BLaER1 treated with 17β-estradiol and CSF1 and Interleukin-3, amounts not matched to agents 10 nM and 100 nM (cell line): ENCODE results near the gene FAM156B.
"Not testable (repeated sequence)": the region's sequence is repeated elsewhere in the genome, so short reads cannot be mapped to it uniquely, and the experiment has no call there.

Experiments
- H3K27ac ChIP-seq, 11 experiments: shearing (Covaris generic); formaldehyde crosslinking; 2 replicates each; pipeline ENCODE4 v1.8.1; 2022
- H3K27me3 ChIP-seq, 11 experiments: shearing (Covaris generic); formaldehyde crosslinking; 2 replicates each; pipeline ENCODE4 v1.8.1; 2022
- H3K36me3 ChIP-seq, 11 experiments: shearing (Covaris generic); formaldehyde crosslinking; 2 replicates each; pipeline ENCODE4 v1.8.1; 2022
- H3K4me1 ChIP-seq, 10 experiments: shearing (Covaris generic); formaldehyde crosslinking; 2 replicates each; pipeline ENCODE4 v1.8.1; 2022
- H3K4me2 ChIP-seq, 11 experiments: shearing (Covaris generic); formaldehyde crosslinking; 2 replicates each; pipeline ENCODE4 v1.8.1; 2022
- H3K4me3 ChIP-seq, 10 experiments: shearing (Covaris generic); formaldehyde crosslinking; 2 replicates each; pipeline ENCODE4 v1.8.1; 2022
- H3K9ac ChIP-seq, 11 experiments: shearing (Covaris generic); formaldehyde crosslinking; 2 replicates each; pipeline ENCODE4 v1.8.1; 2022
- H3K9me3 ChIP-seq, 11 experiments: shearing (Covaris generic); formaldehyde crosslinking; replicated peaks in 1 of 11; 2 replicates each; pipeline ENCODE4 v1.8.1; 2022
- H4K20me1 ChIP-seq, 11 experiments: shearing (Covaris generic); formaldehyde crosslinking; 2 replicates each; pipeline ENCODE4 v1.8.1; 2022
- Cebpa-rat ChIP-seq, 11 experiments: shearing (Covaris generic); IDR thresholded peaks; 2 replicates each; pipeline ENCODE4 v1.8.1; 2022

FAM156B gene

DNA sequence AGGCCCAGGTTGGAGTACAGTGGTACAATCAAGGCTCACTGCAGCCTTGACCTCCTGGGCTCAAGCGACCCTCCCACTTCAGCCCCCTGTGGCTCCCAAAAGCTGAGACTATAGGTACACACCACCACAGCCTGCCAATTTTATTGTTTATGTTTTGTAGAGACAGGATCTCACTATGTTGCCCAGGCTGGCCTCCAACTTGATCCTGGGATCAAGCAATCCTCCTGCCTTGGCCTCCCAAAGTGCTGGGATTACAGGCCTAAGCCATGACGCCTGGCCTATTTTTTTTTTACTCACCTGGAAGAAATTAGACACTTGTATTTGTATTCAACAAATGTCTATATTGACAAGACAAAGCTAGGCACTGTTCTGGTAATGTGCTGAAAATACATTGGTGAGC lies 36.1 kb downstream of the FAM156B start:
- peaks cover 0 to 8% (median 0%) of the 10 kb centered on the region in 11 experiments; a peak in 2 of 22 replicates for H4K20me1 ChIP-seq
- H3K4me3 ChIP-seq: no peak overlapping the region
- H3K27me3 ChIP-seq: peaks cover 17 to 44% (median 31%) of the 10 kb centered on the region in 11 experiments
- H3K36me3 ChIP-seq: no peaks in the 10 kb centered on the region
- H3K4me1 ChIP-seq: peaks cover 3 to 14% (median 8%) of the 10 kb centered on the region in 10 experiments; a peak in 18 of 20 replicates
- no peak overlapping the region for H3K4me2 ChIP-seq
- no peak overlapping the region for H3K9ac ChIP-seq
- peaks cover 0 to 5% (median 0%) of the 10 kb centered on the region in 11 experiments; a peak in 1 of 22 replicates for H3K9me3 ChIP-seq
- no peak overlapping the region for H3K27ac ChIP-seq
- TF ChIP-seq Cebpa-rat (IDR thresholded peaks at IDR 0.05): no peak

DNA sequence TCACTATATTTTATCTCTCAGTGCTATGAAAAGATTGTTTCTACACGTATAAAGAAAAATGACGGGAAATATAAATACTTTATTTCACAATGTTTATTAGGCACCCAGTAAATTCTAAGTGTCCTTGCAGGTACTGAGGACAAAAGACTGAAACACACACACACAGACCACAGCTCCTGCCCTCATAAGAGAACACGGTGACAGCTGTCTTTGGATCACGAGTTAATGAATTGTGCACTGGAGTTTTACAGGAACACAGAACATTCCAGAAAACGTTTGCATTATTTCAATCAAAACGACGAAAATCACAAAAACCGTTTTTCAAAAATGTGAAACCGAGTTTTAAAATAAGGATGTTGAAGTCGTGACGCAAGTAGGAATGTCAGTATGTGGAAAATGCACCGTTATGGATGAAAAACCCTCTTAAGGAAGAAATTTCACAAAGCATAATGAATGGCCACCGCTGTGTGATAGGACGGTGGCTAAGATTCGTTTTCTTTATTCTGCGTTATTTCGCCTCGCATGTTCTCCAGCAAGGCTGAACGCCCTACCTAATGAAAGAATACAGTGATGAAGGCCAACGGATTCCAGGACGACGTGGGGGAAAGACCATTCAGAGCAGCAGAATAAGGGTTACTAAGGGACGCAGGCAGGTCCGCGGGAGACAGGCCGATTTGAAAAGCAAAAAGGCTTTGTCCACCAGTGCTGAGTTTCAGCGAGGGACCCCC lies 37.0 kb downstream of the FAM156B start:
- Histone ChIP-seq H3K9ac (peak overlapping the region; percentile 82 to 94 (median 89)), H3K4me2 (peak overlapping the region; percentile 86 to 97 (median 93)), H3K4me1 (peaks cover 0 to 13% (median 8%) of the 10 kb centered on the region in 10 experiments; a peak in 14 of 20 replicates), H3K9me3 (peaks cover 0 to 5% (median 0%) of the 10 kb centered on the region in 11 experiments; a peak in 1 of 22 replicates), H3K4me3 (peak overlapping the region; percentile 63 to 75 (median 66)), H3K27ac (peak overlapping the region; percentile 87 to 98 (median 93); a peak in 21 of 22 replicates), H4K20me1 (peaks cover 0 to 8% (median 0%) of the 10 kb centered on the region in 11 experiments; a peak in 2 of 22 replicates), H3K27me3 (peaks cover 8 to 34% (median 22%) of the 10 kb centered on the region in 11 experiments; a peak in 21 of 22 replicates), H3K36me3 (no peaks in the 10 kb centered on the region)
- TF ChIP-seq Cebpa-rat (IDR thresholded peaks at IDR 0.05): no peak

DNA sequence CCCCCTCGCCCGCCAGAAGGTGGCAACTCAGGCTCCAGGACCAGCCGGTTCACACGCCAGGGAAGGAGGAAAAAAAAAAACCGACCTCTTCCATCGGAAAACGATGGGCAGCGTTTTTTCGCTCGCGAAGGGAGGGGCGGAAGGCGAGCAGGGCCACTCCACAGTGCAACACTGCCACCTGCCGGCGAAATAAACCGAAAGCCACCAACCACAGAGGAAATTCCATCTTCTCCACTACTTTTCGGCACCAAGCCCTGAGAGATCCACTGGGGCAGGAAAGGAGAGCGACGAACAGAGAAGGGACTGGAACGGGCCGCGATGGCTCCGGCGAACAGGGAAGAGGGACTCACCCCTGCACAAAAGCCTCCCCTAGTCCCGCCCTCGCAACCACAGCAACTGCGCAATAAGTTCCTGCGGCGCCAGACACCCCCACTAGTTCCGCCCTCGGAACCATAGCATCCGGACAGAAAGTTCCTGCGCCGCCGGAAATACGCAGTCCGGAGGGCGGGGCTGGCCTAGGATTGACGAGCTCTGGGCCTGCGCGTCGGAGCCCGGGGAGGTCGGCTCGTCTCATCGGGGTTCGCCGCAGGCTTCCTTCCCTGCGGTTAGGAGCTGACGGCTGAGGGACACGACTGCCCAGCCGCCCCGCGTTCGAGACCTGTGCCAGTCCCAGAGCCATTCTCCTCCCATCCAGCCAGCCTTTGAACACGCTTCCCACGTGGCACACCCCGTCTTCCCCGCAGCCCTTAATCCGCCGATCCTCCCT lies 37.8 kb downstream of the FAM156B start:
- peak overlapping the region; percentile 88 to 100 (median 94) for H3K4me2 ChIP-seq
- H3K4me1 ChIP-seq: peaks cover 0 to 13% (median 8%) of the 10 kb centered on the region in 10 experiments; a peak in 14 of 20 replicates
- peaks cover 4 to 29% (median 20%) of the 10 kb centered on the region in 11 experiments; a peak in 20 of 22 replicates for H3K27me3 ChIP-seq
- H3K4me3 ChIP-seq: peak overlapping the region; percentile 63 to 75 (median 66)
- peak in 7 of 11 experiments; percentile 10 to 76 (median 52); a peak in 9 of 22 replicates for TF ChIP-seq Cebpa-rat (IDR thresholded peaks at IDR 0.05)
- H4K20me1 ChIP-seq: peaks cover 0 to 8% (median 0%) of the 10 kb centered on the region in 11 experiments; a peak in 2 of 22 replicates
- H3K9me3 ChIP-seq: peaks cover 0 to 5% (median 0%) of the 10 kb centered on the region in 11 experiments; a peak in 1 of 22 replicates
- H3K9ac ChIP-seq: peak overlapping the region; percentile 82 to 94 (median 89)
- peak overlapping the region; percentile 87 to 98 (median 93) for H3K27ac ChIP-seq
- no peaks in the 10 kb centered on the region for H3K36me3 ChIP-seq

DNA sequence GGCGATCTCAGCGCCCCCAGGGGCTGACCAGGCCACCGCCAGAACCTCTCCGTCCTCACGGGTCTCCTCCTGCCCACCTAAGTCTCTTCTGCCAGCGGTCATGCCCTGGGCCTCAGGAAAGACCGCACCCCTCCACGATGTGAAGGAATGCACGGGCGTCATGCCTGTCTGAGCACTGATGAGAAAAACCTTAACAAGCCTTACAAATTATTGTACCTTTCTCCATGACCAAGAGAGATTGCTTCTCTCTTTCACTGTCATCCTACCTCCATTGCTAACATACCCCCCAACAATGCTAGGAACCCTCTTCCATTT lies 38.3 kb downstream of the FAM156B start:
- H3K9me3 ChIP-seq, H4K20me1 ChIP-seq, H3K36me3 ChIP-seq: not testable (repeated sequence)
- Histone ChIP-seq H3K27ac (peak overlapping the region; percentile 87 to 98 (median 93)), H3K9ac (peak overlapping the region; percentile 82 to 94 (median 89)), H3K4me1 (peaks cover 0 to 13% (median 8%) of the 10 kb centered on the region in 10 experiments; a peak in 14 of 20 replicates), H3K4me3 (peak overlapping the region; percentile 63 to 75 (median 66)), H3K4me2 (peak overlapping the region; percentile 77 to 100 (median 92)), H3K27me3 (peaks cover 4 to 29% (median 19%) of the 10 kb centered on the region in 11 experiments; a peak in 20 of 22 replicates)

DNA sequence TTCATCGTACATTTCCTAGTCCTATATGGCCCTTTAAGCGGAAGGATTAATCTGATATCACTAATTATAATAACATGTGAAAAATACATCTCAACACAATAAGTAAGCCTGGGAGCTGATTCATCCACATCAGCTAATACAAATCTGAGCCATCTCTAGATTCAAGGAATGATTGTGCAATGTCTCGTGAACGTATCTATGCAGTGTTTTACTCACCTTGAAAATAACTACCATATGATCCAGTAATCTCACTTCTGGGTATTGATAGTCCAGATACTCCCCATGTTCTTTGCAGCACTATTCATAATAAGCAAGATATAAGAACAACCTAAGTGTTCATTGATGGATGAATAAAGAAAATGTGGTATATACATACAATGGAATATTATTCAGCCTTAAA lies 43.6 kb downstream of the FAM156B start:
- not testable (repeated sequence) for H4K20me1 ChIP-seq, H3K36me3 ChIP-seq, H3K4me1 ChIP-seq, H3K9me3 ChIP-seq, H3K27me3 ChIP-seq, H3K27ac ChIP-seq, H3K4me2 ChIP-seq, H3K4me3 ChIP-seq, H3K9ac ChIP-seq

DNA sequence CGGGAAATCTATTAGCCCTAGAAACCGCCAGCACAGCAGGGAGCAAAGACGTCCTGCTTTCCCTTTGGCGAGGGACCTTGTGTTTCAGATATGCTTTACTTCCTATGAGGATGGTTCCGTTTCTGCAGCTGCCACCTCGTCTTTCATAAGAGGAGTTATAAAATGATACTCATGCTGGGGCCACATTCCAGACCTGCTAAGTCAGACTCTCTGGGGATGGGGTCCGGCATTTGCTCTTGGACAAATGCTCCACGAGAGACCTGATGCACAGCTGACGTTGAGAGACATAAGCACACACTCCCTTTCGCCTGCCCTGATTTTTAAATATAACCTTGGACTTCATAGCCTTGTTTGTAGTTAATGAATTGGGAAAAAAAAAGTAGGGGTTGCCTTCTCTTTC lies 44.6 kb downstream of the FAM156B start:
- H4K20me1 ChIP-seq, H3K9me3 ChIP-seq, H3K4me2 ChIP-seq, H3K9ac ChIP-seq, H3K36me3 ChIP-seq, H3K27me3 ChIP-seq, H3K4me3 ChIP-seq, H3K27ac ChIP-seq, H3K4me1 ChIP-seq: not testable (repeated sequence)

DNA sequence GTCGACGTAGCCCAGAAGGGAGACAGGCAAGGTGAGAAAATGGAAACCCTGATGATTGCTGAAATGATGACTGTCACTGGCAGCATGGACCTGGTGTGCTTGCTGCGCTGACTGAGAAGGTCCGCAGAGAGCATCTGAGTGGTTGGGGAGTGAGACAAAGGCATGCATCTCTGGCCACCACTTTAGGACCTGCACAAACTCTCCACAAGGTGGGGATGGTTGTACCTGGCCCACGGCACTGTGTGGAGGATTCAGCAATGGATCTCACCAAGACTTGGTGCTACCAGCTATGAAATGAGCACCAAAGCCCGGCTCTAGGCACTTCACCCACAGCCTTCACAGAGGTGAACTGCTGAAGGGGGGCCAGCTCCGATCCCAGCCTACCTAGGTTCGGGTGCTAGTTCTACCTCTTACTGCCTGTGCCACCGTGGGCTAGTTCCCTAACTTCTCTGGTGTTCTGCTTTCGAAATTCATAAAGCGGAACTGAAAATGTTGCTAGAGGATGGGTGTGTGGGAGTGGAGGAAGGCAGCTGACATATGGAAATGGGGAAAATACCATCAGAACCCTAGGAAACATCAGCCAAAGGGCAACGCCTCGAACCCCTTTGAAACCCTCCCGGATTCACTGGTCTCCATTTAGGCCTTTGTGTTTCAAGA lies 48.8 kb downstream of the FAM156B start:
- not testable (repeated sequence) for H3K4me3 ChIP-seq, H3K9ac ChIP-seq, H3K9me3 ChIP-seq, H3K4me2 ChIP-seq, H3K27ac ChIP-seq, H3K4me1 ChIP-seq, H3K36me3 ChIP-seq, H4K20me1 ChIP-seq, H3K27me3 ChIP-seq

DNA sequence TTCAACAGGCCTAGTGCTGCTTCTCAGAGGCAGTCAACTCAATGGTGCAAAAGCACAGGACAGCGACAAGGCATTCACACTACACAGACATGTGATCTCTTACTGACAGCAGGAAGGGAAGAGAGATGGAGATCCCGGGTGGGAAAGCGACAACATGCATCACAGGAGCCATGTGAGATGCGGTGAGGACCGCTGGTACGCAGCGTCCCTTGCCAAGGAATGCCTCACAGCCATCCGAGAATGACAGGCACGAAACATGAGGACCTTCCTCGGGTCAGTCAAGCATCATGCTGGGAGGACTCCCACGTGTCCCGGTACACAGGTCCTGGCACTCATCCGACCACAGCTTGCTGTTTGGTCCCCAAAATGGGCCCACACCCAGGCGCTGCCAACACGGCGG lies 50.4 kb downstream of the FAM156B start:
- H3K9ac ChIP-seq, H3K4me1 ChIP-seq, H3K4me3 ChIP-seq, H3K27ac ChIP-seq, H3K36me3 ChIP-seq, H3K27me3 ChIP-seq, H4K20me1 ChIP-seq, H3K9me3 ChIP-seq, H3K4me2 ChIP-seq: not testable (repeated sequence)

DNA sequence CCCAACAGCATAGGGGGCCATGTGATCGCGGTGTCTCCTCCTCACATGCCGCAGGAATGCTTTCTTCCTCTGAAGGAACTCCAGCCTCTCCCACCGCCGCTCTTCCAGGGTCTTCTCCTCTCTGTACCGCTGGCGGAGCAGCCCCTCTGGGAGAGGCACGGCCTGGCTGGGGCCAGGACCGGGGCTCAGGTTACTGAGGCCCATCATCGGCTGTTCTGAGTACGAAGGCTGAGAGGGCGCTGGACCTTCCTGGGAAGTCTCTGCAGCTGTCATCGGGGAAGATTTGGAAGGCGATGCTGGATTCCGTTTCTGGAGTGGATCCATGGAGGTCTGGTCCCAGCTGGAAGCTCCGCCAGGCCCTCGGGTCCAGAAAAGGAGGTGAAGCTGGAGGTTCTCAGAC lies 51.1 kb downstream of the FAM156B start:
- not testable (repeated sequence) for H3K36me3 ChIP-seq, H3K9me3 ChIP-seq, H3K27ac ChIP-seq, H3K27me3 ChIP-seq, H3K4me3 ChIP-seq, H3K4me1 ChIP-seq, H3K9ac ChIP-seq, H4K20me1 ChIP-seq, H3K4me2 ChIP-seq

DNA sequence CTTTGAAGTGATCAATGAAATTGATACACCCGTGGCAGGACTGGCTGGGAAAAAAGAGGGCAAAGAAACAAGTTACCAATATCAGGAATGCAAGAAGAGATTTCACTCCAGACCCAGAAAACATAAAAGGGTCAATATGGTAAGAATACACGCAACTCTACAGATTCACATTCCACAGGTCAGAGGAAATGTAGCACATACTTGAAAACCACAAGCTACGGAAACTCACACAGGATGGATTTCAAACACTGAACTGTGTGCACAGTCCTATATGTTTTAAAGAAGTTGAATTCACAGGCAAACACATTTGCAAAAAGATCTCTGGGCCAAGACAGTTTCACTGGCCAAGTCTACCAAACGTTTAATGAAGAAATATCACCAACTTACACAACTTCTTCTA lies 52.2 kb downstream of the FAM156B start:
- not testable (repeated sequence) for H3K27me3 ChIP-seq, H3K4me2 ChIP-seq, H3K27ac ChIP-seq, H4K20me1 ChIP-seq, H3K9ac ChIP-seq, H3K36me3 ChIP-seq, H3K4me3 ChIP-seq, H3K4me1 ChIP-seq, H3K9me3 ChIP-seq

DNA sequence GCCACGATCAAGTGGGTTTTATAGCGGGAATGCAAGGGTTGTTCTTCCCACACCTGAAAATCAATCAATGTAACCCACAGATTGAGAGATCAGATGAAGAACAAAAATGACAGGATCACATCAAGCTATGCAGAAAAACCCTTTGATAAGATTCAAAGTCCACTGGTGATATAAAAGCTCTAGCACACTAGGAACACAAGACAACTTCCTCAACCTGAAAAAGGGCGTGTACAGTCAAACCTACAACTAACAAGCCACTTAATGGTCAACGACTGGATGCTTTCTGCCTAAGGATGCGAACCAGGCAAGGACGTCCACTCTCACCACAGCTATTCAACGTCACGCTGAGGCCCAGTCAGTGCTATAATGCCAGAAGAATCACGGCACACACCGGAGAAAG lies 52.8 kb downstream of the FAM156B start:
- H3K9ac ChIP-seq, H3K36me3 ChIP-seq, H3K4me1 ChIP-seq, H3K27ac ChIP-seq, H3K4me3 ChIP-seq, H3K27me3 ChIP-seq, H3K9me3 ChIP-seq, H4K20me1 ChIP-seq, H3K4me2 ChIP-seq: not testable (repeated sequence)
